ENCODE measurements around the gene KASH5.
"Not testable (repeated sequence)": the region's sequence is repeated elsewhere in the genome, so short reads cannot be mapped to it uniquely, and the experiment has no call there.

The KASH5 gene

DNA sequence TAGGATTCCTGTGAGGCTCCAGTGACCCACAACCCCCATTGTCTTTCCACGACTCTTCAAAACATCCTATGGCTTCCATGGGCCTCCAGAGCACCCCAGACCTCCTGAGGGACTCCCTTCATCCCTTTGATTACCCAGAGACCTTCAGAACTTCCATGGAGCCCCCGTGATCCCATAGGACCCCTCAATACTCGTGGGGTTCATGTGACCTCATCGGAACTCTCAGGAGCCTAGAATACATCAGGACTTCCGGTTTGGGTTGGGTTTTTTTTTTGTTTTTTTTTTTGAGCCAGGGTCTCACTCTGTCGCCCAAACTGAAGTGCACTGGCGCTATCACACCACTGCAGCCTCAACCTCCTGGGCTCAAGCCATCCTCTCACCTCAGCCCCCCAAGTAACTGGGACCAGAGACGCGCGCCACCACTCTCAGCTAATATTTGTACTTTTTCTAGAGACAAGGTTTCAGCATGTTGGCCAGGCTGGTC is 65.8 kb downstream of the KASH5 start:
- peak overlapping the region; percentile 88 for H3K4me3 ChIP-seq (ENCODE audit: low read depth, low read length)

DNA sequence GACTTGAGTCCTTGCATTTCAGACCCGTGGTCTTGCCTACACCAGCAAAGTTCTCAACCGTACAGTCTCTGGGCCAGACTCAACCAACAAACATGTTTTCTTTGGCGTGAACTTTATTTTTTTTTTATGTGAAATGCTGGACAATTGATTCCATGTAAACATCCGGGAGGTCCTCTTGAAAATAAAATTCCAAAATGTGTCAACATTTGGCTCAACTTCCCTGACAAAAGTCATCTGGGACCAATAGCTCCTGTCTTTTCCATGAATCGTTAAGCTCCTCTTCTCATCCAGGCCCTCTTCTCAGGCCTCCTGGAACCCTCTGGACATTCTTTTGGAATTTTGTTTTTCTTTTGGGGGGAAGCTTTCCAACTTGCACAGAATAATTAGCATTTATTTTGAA is 67.7 kb downstream of the KASH5 start:
- H3K4me3 ChIP-seq (ENCODE audit: low read depth, low read length) = no peak overlapping the region

DNA sequence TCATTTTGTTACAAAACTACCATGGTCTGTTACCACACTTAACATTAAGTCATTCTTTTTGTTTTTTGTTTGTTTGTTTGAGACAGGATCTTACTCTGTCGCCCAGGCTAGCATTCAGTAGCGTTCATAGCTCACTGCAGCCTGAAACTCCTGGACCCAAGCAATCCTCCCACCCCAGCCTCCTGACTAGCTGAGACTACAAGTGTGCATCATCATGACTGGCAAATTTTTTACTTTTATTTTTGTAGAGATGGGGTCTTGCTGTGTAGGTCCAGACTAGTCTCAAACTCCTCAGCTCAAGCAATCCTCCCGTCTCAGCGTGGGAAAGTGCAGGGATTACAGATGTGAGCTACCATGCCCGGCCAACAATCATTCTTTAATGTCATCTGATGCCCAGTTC is 68.3 kb downstream of the KASH5 start:
- H3K4me3 ChIP-seq (ENCODE audit: low read depth, low read length) = no peak overlapping the region

- no peak overlapping the region for H3K4me3 ChIP-seq (ENCODE audit: low read depth, low read length)
These were observed 70.5 kb downstream of the KASH5 start for GRCh38 chr19:49458567-49458903.

GRCh38 chr19:49459388-49459787 is 71.3 kb downstream of the KASH5 start:
- no peak overlapping the region for H3K4me3 ChIP-seq (ENCODE audit: low read depth, low read length)

DNA sequence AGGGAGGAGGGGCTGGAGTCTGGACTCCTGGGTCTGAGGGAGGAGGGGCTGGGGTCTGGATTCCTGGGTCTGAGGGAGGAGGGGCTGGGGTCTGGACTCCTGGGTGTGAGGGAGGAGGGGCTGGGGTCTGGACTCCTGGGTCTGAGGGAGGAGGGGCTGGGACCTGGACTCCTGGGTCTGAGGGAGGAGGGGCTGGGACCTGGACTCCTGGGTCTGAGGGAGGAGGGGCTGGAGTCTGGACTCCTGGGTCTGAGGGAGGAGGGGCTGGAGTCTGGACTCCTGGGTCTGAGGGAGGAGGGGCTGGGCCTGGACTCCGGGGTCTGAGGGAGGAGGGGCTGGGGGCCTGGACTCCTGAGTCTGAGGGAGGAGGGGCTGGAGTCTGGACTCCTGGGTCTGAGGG is 73.1 kb downstream of the KASH5 start:
- H3K4me3 ChIP-seq (ENCODE audit: low read depth, low read length) = not testable (repeated sequence)

DNA sequence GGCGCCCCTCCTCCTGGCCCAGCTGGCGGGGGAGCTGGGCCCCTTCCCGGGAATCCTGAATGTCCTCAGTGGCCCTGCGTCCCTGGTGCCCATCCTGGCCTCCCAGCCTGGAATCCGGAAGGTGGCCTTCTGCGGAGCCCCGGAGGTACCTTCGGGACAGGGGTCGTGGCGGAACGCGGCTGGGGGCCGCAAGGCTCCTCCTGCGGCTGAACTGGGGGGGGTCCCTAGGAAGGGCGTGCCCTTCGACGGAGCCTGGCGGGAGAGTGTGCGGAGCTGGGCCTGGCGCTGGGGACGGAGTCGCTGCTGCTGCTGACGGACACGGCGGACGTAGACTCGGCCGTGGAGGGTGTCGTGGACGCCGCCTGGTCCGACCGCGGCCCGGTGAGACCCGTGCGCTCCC is 73.6 kb downstream of the KASH5 start:
- no peak overlapping the region for H3K4me3 ChIP-seq (ENCODE audit: low read depth, low read length)

- no peak overlapping the region for H3K4me3 ChIP-seq (ENCODE audit: low read depth, low read length)
These were observed 74.4 kb downstream of the KASH5 start for GRCh38 chr19:49462492-49462891.

DNA sequence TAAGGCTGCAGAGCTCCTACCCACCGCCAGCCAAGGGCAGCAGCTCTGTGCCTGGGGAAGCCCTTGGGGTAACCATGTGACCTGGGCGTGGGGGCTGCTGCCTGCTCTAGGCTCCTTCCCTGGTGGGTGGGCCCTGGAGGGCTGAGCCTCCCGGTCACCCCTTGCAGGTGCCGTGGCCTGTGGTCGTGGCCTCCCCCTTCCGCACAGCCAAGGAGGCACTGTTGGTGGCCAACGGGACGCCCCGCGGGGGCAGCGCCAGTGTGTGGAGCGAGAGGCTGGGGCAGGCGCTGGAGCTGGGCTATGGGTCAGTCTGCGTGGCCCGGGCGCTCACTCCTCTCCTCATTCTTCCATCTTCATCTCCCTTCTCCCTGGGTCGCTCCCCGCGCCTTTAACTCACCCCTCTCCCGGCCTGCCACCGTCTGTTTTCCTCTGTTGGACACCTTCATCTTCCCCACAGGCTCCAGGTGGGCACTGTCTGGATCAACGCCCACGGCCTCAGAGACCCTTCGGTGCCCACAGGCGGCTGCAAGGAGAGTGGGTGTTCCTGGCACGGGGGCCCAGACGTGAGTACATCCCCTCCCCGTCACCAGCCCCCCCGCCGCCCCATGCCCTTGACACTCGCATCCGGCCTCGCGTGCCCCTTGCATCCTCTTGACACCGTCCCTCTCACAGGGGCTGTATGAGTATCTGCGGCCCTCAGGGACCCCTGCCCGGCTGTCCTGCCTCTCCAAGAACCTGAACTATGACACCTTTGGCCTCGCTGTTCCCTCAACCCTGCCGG is 76.1 kb downstream of the KASH5 start:
- H3K4me3 ChIP-seq (ENCODE audit: low read depth, low read length) = no peak overlapping the region

GRCh38 chr19:49465371-49465770 is 77.3 kb downstream of the KASH5 start:
- no peak overlapping the region for H3K4me3 ChIP-seq (ENCODE audit: low read depth, low read length)
